Erythroblast (primary cell): ENCODE results near the gene PVR.

Experiments used
- GATA1 ChIP-seq: IDR thresholded peaks from 2 replicates; pipeline ENCODE4 v1.6.1; 2011; ENCODE audit warnings: low read depth, mild to moderate bottlenecking, control low read depth, low read length, moderate library complexity
- POLR2A ChIP-seq: IDR thresholded peaks from 2 replicates; pipeline ENCODE4 v1.6.1; 2011; ENCODE audit warnings: mild to moderate bottlenecking, low read length

- no peak for TF ChIP-seq POLR2A
- TF ChIP-seq GATA1: no peak
Observed at GRCh38 chr19:44707794-44708193, 64.1 kb downstream of the PVR start.
